Activated CD4-positive, alpha-beta T cell treated with anti-CD3 and anti-CD28 coated beads for 36 hours (primary cell): ENCODE data around the gene ZNF616. TPM values are rescaled to one million over a fixed set of nuclear protein-coding genes. Genes with fewer than 3 reads are reported as not detected.
A peak's percentile ranks its signal among the peaks of the same experiment; 100 is the strongest.

ENCODE experiments used
- ATAC-seq: fragments of 200-7000 bp; cut with Tn5 transposase; one replicate; pipeline ENCODE4 v1.10.0; 2021; ENCODE audit warnings: mild to moderate bottlenecking, moderate library complexity
- CTCF ChIA-PET: fragments of 350-600 bp; sonication (Branson Sonifier 250); formaldehyde crosslinking; loops from one replicate; lab custom pipeline; 2021; ENCODE audit warnings: antibody characterized with exemption; lab: Charles Lee
- POLR2A ChIA-PET: fragments of 350-600 bp; sonication (Branson Sonifier 250); formaldehyde crosslinking; loops from one replicate; lab custom pipeline; 2021; ENCODE audit warnings: antibody characterized with exemption, inconsistent platforms; lab: Charles Lee
- DNase-seq: peaks from one replicate; pipeline ENCODE4 v3.0.0-alpha.2; 2020
- H3K27ac Mint-ChIP-seq: one replicate; pipeline ENCODE4 v1.8.0; 2021; ENCODE audit warnings: mixed read lengths
- H3K27me3 Mint-ChIP-seq: one replicate; pipeline ENCODE4 v1.8.0; 2021; ENCODE audit warnings: mixed read lengths
- H3K36me3 Mint-ChIP-seq: one replicate; pipeline ENCODE4 v1.8.0; 2021; ENCODE audit warnings: low read depth, mixed read lengths
- H3K4me1 Mint-ChIP-seq: one replicate; pipeline ENCODE4 v1.8.0; 2021; ENCODE audit warnings: mixed read lengths
- H3K4me3 Mint-ChIP-seq: one replicate; pipeline ENCODE4 v1.8.0; 2021; ENCODE audit warnings: mild to moderate bottlenecking, moderate library complexity, mixed read lengths
- H3K9me3 Mint-ChIP-seq: one replicate; pipeline ENCODE4 v1.8.0; 2021; ENCODE audit warnings: low read depth, mixed read lengths
- intact Hi-C, 2 experiments: fragments of 100-400 bp; cut with DNase I in 1 of 2; cut with micrococcal nuclease in 1 of 2; formaldehyde crosslinking; loops; one replicate each; pipeline versions ENCODE4 v1.14.2 to v1.15.1; 2022 to 2024; cut with DNase I, micrococcal nuclease
- total RNA-seq, 2 experiments: library from RNA; stranded (reverse); gene quantifications; one replicate each; pipeline ENCODE4 v1.2.3, GENCODE V29; 2021

The ZNF616 gene
- 10 to 100 TPM; 13.9 to 15.7 TPM for total RNA-seq

DNA sequence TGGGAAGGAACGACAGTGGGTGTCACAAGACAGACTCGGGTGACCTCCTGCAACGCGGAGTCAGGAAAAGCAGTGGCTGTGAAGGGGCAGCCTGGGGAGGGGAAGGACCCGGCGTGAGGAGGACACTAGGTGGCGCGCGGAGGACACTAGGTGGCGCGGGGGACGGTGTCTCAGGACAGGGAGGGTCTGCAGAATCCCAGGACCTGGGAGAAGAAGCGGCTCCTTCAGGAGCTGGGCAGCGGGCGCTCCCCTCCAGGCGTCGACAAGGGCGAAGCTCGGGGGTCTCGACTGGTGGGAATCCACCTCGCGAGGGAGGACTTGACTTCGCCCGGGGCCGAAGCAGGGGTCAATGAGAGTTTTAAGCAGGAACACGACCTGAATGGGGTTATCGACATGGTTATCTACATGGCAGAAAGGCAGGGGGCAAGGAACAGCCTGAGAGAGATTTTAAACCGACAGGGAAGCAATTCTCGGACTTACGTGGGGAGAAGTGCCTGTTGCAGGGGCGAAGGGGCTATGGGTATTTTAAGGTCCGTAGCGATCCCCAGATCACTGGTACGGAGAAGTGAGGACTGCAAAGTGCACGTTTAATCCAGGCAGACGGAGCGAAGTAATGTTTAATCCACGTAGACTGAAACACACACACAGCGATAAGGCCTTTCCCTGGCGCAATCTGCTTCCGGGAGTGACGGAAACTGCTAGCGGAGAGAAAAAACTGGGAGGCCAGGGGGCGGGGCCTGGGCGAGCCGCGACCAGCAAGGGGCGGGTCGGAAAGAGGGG lies at the start of gene ZNF616:
Gene ZNF616, minus strand, starts transcription at position 687 of the 780 bp plus-strand sequence. CDS start 9,426 bp downstream, outside the sequence.
- CTCF ChIA-PET: interaction anchor here (0.6 to 1.3 kb wide), 6 partner anchors 10 to 98 kb away, joined by 3 to 6 read pairs (median 3); no protein-coding TSS in a partner anchor
- ATAC-seq: peak; percentile 81
- peaks cover 14% of the 10 kb centered on the region for H3K9me3 Mint-ChIP-seq
- H3K27ac Mint-ChIP-seq: peak within 1 kb of the TSS; percentile 97
- intact Hi-C loops: loop anchor here (1.0 to 2.0 kb wide), 14 partner anchors 32 to 1226 kb away; partner anchors contain the start of genes PPP2R1A (in 2 of the 2), ZNF836 (in 2 of the 2), ZNF525 (in 1 of the 2) and ZNF610 (in 1 of the 2)
- peaks cover 27% of the 10 kb centered on the region for H3K4me1 Mint-ChIP-seq
- H3K27me3 Mint-ChIP-seq: no peaks in the 10 kb centered on the region
- peak within 1 kb of the TSS; percentile 96 for H3K4me3 Mint-ChIP-seq
- H3K36me3 Mint-ChIP-seq: peaks cover 31% of the 10 kb centered on the region
- DNase-seq: peak; percentile 90
- POLR2A ChIA-PET: interaction anchor here (1.2 kb wide), 1 partner anchor 25 kb away, joined by 3 read pairs; no protein-coding TSS in a partner anchor

- H3K27me3 Mint-ChIP-seq: no peaks in the 10 kb centered on the region
- peak overlapping the region; percentile 97 for H3K27ac Mint-ChIP-seq
- POLR2A ChIA-PET: interaction anchor here (1.0 to 1.6 kb wide), 4 partner anchors 9 to 47 kb away, joined by 3 to 9 read pairs (median 6); no protein-coding TSS in a partner anchor
- H3K9me3 Mint-ChIP-seq: no peaks in the 10 kb centered on the region
- peaks cover 27% of the 10 kb centered on the region for H3K36me3 Mint-ChIP-seq
- no peak for ATAC-seq
- H3K4me1 Mint-ChIP-seq: peaks cover 33% of the 10 kb centered on the region
- CTCF ChIA-PET: interaction anchor here (0.6 to 2.0 kb wide), 4 partner anchors 38 to 411 kb away, joined by 3 to 5 read pairs (median 4); no protein-coding TSS in a partner anchor
- intact Hi-C loops: loop anchor here (1.0 to 5.0 kb wide), 8 partner anchors 18 to 487 kb away; partner anchors contain the start of genes ZNF836 (in 2 of the 2), ZNF350 (in 1 of the 2), ZNF432 (in 1 of the 2) and ZNF615 (in 1 of the 2)
- peak; percentile 98 for DNase-seq
- peak overlapping the region; percentile 91 for H3K4me3 Mint-ChIP-seq
These were observed 49.3 kb upstream of the ZNF616 start for GRCh38 chr19:52188822-52189734.

DNA sequence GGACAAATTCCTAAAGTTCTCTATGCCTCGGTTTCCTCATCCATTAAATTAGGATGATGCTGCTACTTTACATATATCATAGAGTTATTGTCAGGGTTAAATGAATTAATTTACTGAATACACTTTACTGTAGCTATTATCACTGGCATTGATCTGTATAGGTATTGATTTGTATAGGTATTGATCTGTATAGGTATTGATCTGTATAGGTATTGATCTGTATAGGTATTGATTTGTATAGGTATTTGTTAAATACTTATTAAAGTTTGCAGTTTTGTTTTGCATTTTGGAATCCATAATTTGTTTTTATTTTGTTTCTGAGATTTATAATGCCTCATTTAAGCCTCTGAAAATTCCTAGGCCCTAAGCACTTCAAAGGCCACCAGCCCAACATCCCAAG lies 47.7 kb upstream of the ZNF616 start:
- Mint-ChIP-seq H3K9me3 (no peaks in the 10 kb centered on the region), H3K4me3 (no peak overlapping the region), H3K4me1 (peaks cover 20% of the 10 kb centered on the region), H3K27ac (no peak overlapping the region), H3K27me3 (no peaks in the 10 kb centered on the region), H3K36me3 (peaks cover 17% of the 10 kb centered on the region)
- intact Hi-C loops: loop anchor here in 1 of 2 experiments (5.0 kb wide), 2 partner anchors 180 to 485 kb away; partner anchors contain the start of gene ZNF615
- POLR2A ChIA-PET: interaction anchor here (0.6 kb wide), 1 partner anchor 23 kb away, joined by 8 read pairs; no protein-coding TSS in a partner anchor
- CTCF ChIA-PET: interaction anchor here (0.5 kb wide), 1 partner anchor 155 kb away, joined by 3 read pairs; no protein-coding TSS in a partner anchor
- ATAC-seq (no peak), DNase-seq (no peak)

GRCh38 chr19:52176574-52176973 lies 36.8 kb upstream of the ZNF616 start:
- DNase-seq: no peak
- no peak for ATAC-seq
- POLR2A ChIA-PET: no interaction called here
- Mint-ChIP-seq H3K4me3 (no peak overlapping the region), H3K27ac (no peak overlapping the region), H3K4me1 (peaks cover 7% of the 10 kb centered on the region), H3K27me3 (no peaks in the 10 kb centered on the region), H3K9me3 (peaks cover 1% of the 10 kb centered on the region), H3K36me3 (no peaks in the 10 kb centered on the region)
- intact Hi-C loops: loop anchor here in 1 of 2 experiments (10.0 kb wide), 1 partner anchor 732 kb away; no protein-coding TSS in a partner anchor
- CTCF ChIA-PET: interaction anchor here (1.5 kb wide), 1 partner anchor 36 kb away, joined by 3 read pairs; the partner anchor contains the start of gene ZNF616

DNA sequence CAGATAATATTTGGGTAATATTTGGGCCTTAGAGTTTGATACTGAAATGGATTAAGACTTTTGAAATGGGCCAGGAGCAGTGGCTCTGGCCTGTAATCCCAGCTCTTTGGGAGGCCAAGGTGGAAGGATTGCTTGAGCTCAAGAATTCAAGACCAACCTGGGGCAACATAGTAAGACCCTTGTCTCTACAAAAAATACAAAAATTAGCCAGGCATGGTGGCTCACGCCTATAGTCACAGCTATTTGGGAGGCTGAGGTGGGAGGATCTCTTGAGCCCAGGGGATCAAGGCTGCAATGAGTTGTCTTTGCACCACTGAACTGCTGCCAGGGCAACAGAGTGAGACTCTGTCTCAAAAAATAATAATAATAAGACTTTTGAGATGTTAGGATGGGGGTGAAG lies 32.6 kb upstream of the ZNF616 start:
- DNase-seq (no peak), ATAC-seq (no peak)
- intact Hi-C loops: loop anchor here in 1 of 2 experiments (10.0 kb wide), 1 partner anchor 728 kb away; no protein-coding TSS in a partner anchor
- peak overlapping the region; percentile 42 for H3K27ac Mint-ChIP-seq
- ChIA-PET POLR2A (no interaction called here), CTCF (interaction anchor here (1.0 to 1.5 kb wide), 3 partner anchors 47 to 65 kb away, joined by 3 to 5 read pairs (median 3); no protein-coding TSS in a partner anchor)
- H3K36me3 Mint-ChIP-seq: peaks cover 32% of the 10 kb centered on the region
- no peaks in the 10 kb centered on the region for H3K27me3 Mint-ChIP-seq
- H3K4me3 Mint-ChIP-seq: peak overlapping the region; percentile 87
- peaks cover 1% of the 10 kb centered on the region for H3K9me3 Mint-ChIP-seq
- peaks cover 17% of the 10 kb centered on the region for H3K4me1 Mint-ChIP-seq

DNA sequence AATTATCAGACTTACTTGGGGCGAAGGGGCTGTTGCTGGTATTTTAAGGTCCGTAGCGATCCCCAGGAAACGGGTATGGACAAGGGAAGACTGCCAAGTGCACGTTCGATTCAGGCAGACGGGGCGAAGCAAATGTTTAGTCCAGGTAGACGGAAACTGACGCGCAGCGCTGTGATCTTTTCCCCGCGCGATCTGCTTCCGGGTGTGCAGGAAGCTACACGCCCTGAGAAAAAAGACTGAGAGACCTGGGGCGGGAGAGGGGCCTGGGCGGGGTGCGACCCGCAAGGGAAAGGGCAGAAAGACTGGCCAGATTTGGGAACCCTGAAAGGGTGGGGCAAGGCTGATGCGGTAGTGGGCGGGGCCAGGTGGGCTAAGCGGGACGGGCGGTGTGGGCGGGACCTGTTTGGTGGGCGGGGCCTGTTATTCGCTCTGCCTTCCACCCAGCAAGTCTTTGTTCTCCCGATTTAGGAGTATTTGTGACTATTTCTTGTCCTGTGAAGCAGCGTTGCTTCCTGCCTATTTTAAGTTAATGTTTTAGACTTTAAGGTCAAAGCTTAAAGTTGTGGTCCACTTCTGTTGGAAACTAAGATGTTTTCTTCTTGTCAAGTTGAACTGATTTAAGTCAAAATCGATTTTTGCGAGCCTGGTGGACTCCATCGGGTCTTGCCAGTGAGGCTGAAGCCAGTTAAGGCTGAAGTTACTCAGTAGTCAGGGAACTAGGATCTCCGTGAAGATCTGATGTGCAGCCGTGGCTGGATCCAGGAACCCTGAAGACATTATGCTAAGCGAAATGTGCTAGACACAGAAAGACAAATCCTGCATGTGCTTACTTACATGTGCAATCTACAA lies 31.8 kb upstream of the ZNF616 start, which contains the start of gene ZNF836:
Gene ZNF836, minus strand, starts transcription at position 301 of the 849 bp plus-strand sequence. CDS start 3,549 bp downstream, outside the sequence.
- Mint-ChIP-seq H3K27ac (peak within 1 kb of the TSS; percentile 93), H3K9me3 (peaks cover 1% of the 10 kb centered on the region), H3K4me3 (peak within 1 kb of the TSS; percentile 87), H3K4me1 (peaks cover 17% of the 10 kb centered on the region), H3K27me3 (no peaks in the 10 kb centered on the region), H3K36me3 (peaks cover 36% of the 10 kb centered on the region)
- ATAC-seq (peak; percentile 96), DNase-seq (peak; percentile 96)
- POLR2A ChIA-PET: interaction anchor here (0.6 kb wide), 1 partner anchor 12 kb away, joined by 3 read pairs; no protein-coding TSS in a partner anchor
- CTCF ChIA-PET: interaction anchor here (0.6 to 1.5 kb wide), 4 partner anchors 19 to 80 kb away, joined by 3 to 5 read pairs (median 4); no protein-coding TSS in a partner anchor
- intact Hi-C loops: loop anchor here (1.0 to 10.0 kb wide), 8 partner anchors 18 to 727 kb away; partner anchors contain the start of genes ZNF766 (in 1 of the 2), ZNF808 (in 1 of the 2) and ZNF841 (in 1 of the 2)

- ChIA-PET POLR2A (no interaction called here), CTCF (interaction anchor here (0.6 kb wide), 2 partner anchors 39 to 81 kb away, joined by 3 read pairs; no protein-coding TSS in a partner anchor)
- Mint-ChIP-seq H3K27me3 (no peaks in the 10 kb centered on the region), H3K4me1 (peaks cover 17% of the 10 kb centered on the region), H3K36me3 (peaks cover 36% of the 10 kb centered on the region), H3K4me3 (peak overlapping the region; percentile 87), H3K27ac (peak overlapping the region; percentile 93), H3K9me3 (peaks cover 1% of the 10 kb centered on the region)
- ATAC-seq (peak; percentile 16), DNase-seq (peak; percentile 28)
- intact Hi-C loops: loop anchor here (1.0 to 10.0 kb wide), 8 partner anchors 18 to 726 kb away; partner anchors contain the start of genes ZNF766 (in 1 of the 2), ZNF808 (in 1 of the 2) and ZNF841 (in 1 of the 2)
These were observed 31.2 kb upstream of the ZNF616 start for GRCh38 chr19:52170863-52171320.

GRCh38 chr19:52170304-52170703 lies 30.6 kb upstream of the ZNF616 start:
- Mint-ChIP-seq H3K9me3 (peaks cover 1% of the 10 kb centered on the region), H3K4me3 (peak overlapping the region; percentile 87), H3K27ac (peak overlapping the region; percentile 93), H3K36me3 (peaks cover 41% of the 10 kb centered on the region), H3K4me1 (peaks cover 17% of the 10 kb centered on the region), H3K27me3 (no peaks in the 10 kb centered on the region)
- intact Hi-C loops: loop anchor here in 1 of 2 experiments (2.0 to 10.0 kb wide), 2 partner anchors 364 to 726 kb away; no protein-coding TSS in a partner anchor
- ATAC-seq (no peak), DNase-seq (peak; percentile 37)
- ChIA-PET CTCF (interaction anchor here (0.6 kb wide), 1 partner anchor 39 kb away, joined by 3 read pairs; no protein-coding TSS in a partner anchor), POLR2A (no interaction called here)

DNA sequence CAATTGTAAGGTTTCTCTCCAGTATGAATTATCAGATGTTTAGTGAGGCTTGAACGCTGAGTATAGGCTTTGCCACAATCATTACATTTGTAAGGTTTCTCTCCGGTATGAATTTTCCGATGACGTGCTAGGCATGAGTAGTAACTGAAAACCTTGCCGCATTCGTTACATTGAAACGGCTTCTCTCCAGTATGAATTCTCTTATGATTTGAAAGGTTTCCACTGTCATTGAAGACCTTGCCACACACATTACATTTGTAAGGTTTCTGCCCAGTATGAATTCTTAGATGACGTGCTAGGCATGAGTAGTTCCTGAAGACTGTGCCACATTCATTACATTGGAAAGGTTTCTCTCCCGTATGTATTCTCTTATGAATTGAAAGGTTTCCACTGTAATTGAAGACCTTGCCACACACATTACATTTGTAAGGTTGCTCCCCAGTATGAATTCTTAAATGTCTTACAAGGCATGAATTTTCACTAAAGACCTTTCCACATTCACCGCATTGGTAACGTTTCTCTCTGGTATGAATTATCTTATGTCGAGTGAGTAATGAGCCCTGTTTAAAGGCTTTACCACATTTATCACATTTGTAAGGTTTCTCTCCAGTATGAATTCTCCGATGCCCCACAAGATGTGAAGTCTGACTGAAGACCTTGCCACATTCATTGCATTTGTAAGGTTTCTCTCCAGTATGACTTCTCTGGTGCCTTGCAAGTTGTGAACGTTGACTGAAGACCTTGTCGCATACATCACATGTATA lies 16.0 kb upstream of the ZNF616 start:
- intact Hi-C loops: no loop called here
- CTCF ChIA-PET: no interaction called here

More for the DNA sequence above, 16.0 kb upstream of the ZNF616 start:
- Mint-ChIP-seq H3K36me3 (peaks cover 83% of the 10 kb centered on the region), H3K27me3 (no peaks in the 10 kb centered on the region), H3K4me1 (no peaks in the 10 kb centered on the region), H3K27ac (no peak overlapping the region), H3K9me3 (peaks cover 59% of the 10 kb centered on the region), H3K4me3 (no peak overlapping the region)
- no peak for DNase-seq
- POLR2A ChIA-PET: no interaction called here
- ATAC-seq: no peak
